GM12878 (cell line): ENCODE results near the gene SLC36A2. TPM values are rescaled to one million over a fixed set of nuclear protein-coding genes. Genes with fewer than 3 reads are reported as not detected.

Experiments used
- ATAC-seq: fragments of 200-7000 bp; cut with Tn5 transposase; 3 replicates; pipeline ENCODE4 v1.9.1; 2020; ENCODE audit warnings: mild to moderate bottlenecking, moderate library complexity
- BruUV-seq: library from RNA; stranded (reverse); fragments of 400-500 nt; replicated peaks from 2 replicates; lab custom pipeline; 2021; lab: Mats Ljungman, UMichigan
- CTCF ChIA-PET: fragments of 300-600 bp; sonication (Branson Sonifier 250); formaldehyde crosslinking; extraction: SDS; loops from one replicate; lab custom pipeline; 2021; ENCODE audit warnings: inconsistent platforms; lab: Yijun Ruan, JAX
- POLR2A ChIA-PET: fragments of 350-600 bp; formaldehyde crosslinking; extraction: SDS; loops from one replicate; lab custom pipeline; 2021; ENCODE audit warnings: inconsistent platforms; lab: Charles Lee
- RAD21 ChIA-PET: fragments of 300-600 bp; sonication (Branson Sonifier 250); formaldehyde crosslinking; loops from one replicate; lab custom pipeline; 2023; ENCODE audit warnings: antibody characterized with exemption; ENCODE audit not compliant: unreplicated experiment; lab: Charles Lee
- SMC1A ChIA-PET: fragments of 300-600 bp; sonication (Branson Sonifier 250); formaldehyde crosslinking; loops from one replicate; lab custom pipeline; 2023; ENCODE audit not compliant: unreplicated experiment, uncharacterized antibody; lab: Charles Lee
- DNase-seq: peaks from one replicate; pipeline ENCODE4 v3.0.0-alpha.2; 2011; ENCODE audit warnings: low read depth, low spot score
- FAIRE-seq: peaks from 3 replicates; lab custom pipeline; 2011; peaks lifted over from hg19 to GRCh38; lab: Jason Lieb, UNC
- H2AFZ ChIP-seq: 2 replicates; pipeline ENCODE4 v1.6.0; 2011; ENCODE audit warnings: low read depth, low read length, control low read depth; ENCODE audit not compliant: control insufficient read depth
- H3K27ac ChIP-seq: 2 replicates; pipeline ENCODE4 v1.5.1; 2011; ENCODE audit warnings: control low read depth; ENCODE audit not compliant: control insufficient read depth, insufficient read depth
- H3K27me3 ChIP-seq, 2 experiments: replicated peaks in 1 of 2; 2 replicates each; pipeline versions ENCODE4 v1.6.0 to v1.6.1; 2011; ENCODE audit warnings: low read length in 1 of 2; ENCODE audit not compliant: control insufficient read depth in 2 of 2, insufficient read depth in 2 of 2
- H3K36me3 ChIP-seq, 2 experiments: 2 replicates each; pipeline ENCODE4 v1.5.1; 2011; ENCODE audit warnings: low read length in 1 of 2; ENCODE audit not compliant: control insufficient read depth in 2 of 2, insufficient read depth in 2 of 2
- H3K4me1 ChIP-seq: 2 replicates; pipeline ENCODE4 v1.6.1; 2011; ENCODE audit warnings: mild to moderate bottlenecking, low read length, moderate library complexity, mixed read lengths; ENCODE audit not compliant: control insufficient read depth, insufficient read depth
- H3K4me2 ChIP-seq: 2 replicates; pipeline ENCODE4 v1.6.0; 2011; ENCODE audit warnings: control low read depth; ENCODE audit not compliant: control insufficient read depth, insufficient read depth
- H3K4me3 ChIP-seq: fragments of 200-600 bp; sonication (generic); 2 replicates; pipeline ENCODE4 v1.5.1; 2016
- H3K79me2 ChIP-seq: 2 replicates; pipeline ENCODE4 v1.6.0; 2011; ENCODE audit warnings: low read length; ENCODE audit not compliant: control insufficient read depth, insufficient read depth
- H3K9ac ChIP-seq: 2 replicates; pipeline ENCODE4 v1.8.0; 2011; ENCODE audit warnings: low read length, control low read depth, mixed read lengths; ENCODE audit not compliant: control insufficient read depth, insufficient read depth
- H3K9me3 ChIP-seq: replicated peaks from 3 replicates; pipeline ENCODE4 v1.5.1; 2011; ENCODE audit warnings: mild to moderate bottlenecking, low read length; ENCODE audit not compliant: control insufficient read depth, insufficient read depth
- H4K20me1 ChIP-seq: 2 replicates; pipeline ENCODE4 v1.6.0; 2011; ENCODE audit not compliant: control insufficient read depth, insufficient read depth
- GABPA ChIP-seq: IDR thresholded peaks from 2 replicates; pipeline ENCODE4 v1.6.1; 2014; ENCODE audit warnings: antibody characterized with exemption, low read depth, mild to moderate bottlenecking, inconsistent platforms
- KAT2A ChIP-seq: conservative IDR thresholded peaks from 2 replicates; pipeline ENCODE4 v1.6.1; 2011; ENCODE audit warnings: low read depth, low read length; ENCODE audit not compliant: control insufficient read depth
- PAX5 ChIP-seq: IDR thresholded peaks from 2 replicates; pipeline ENCODE4 v1.6.1; 2011; ENCODE audit warnings: low read depth, low read length, borderline replicate concordance
- PAX8 ChIP-seq: fragments of 450-650 bp; IDR thresholded peaks from 2 replicates; pipeline ENCODE4 v1.6.1; 2017; ENCODE audit warnings: mild to moderate bottlenecking, moderate library complexity
- POLR2AphosphoS2 ChIP-seq: IDR thresholded peaks from 2 replicates; pipeline ENCODE4 v1.6.1; 2011; ENCODE audit warnings: low read depth, mild to moderate bottlenecking, low read length, improper control_type of control experiment, moderate library complexity
- in situ Hi-C: fragments of 300-500 bp; cut with MboI; formaldehyde crosslinking; loops from 9 replicates; pipeline ENCODE4 v1.14.3; 2018; ENCODE audit warnings: mixed read lengths
- intact Hi-C: fragments of 100-400 bp; cut with micrococcal nuclease; formaldehyde crosslinking; loops from one replicate; pipeline ENCODE4 v1.14.2; 2022; ENCODE audit not compliant: unreplicated experiment
- polyA plus RNA-seq, 11 experiments: library from polyadenylated mRNA; depleted of rRNA in 4 of 11; unstranded in 6 of 11; stranded (reverse) in 5 of 11; fragments of >200 nt; fragmentation: Nextera tagmentation in 4 of 11; fragmentation: Illumina TruSeq in 1 of 11; extraction: Ambion mirVana in 4 of 11; extraction: Trizol in 1 of 11; gene quantifications; 1 replicate in 1 of 11; 2 replicates in 10 of 11; pipeline versions ENCODE4 v1.2.1 to v1.2.3, GENCODE V29; 2011 to 2016; ENCODE audit warnings: inconsistent platforms in 2 of 11, missing spikeins in 2 of 11, low read depth in 1 of 11
- total RNA-seq, 4 experiments: library from RNA; depleted of rRNA in 3 of 4; stranded (reverse); fragments of >200 nt in 3 of 4; fragmentation: Illumina TruSeq in 1 of 4; extraction: Trizol in 1 of 4; gene quantifications; 2 replicates each; pipeline versions ENCODE4 v1.2.1 to v1.2.3, GENCODE V29; 2013 to 2021
- TF ChIP-seq, protein P1 (sequence below): fragments of 150-350 bp; IDR thresholded peaks from 2 replicates; pipeline ENCODE4 v1.6.1; 2016; ENCODE audit warnings: low read depth, low read length
- TF ChIP-seq, protein P2 (sequence below): fragments of 450-650 bp; IDR thresholded peaks from 2 replicates; pipeline ENCODE4 v1.6.1; 2016; ENCODE audit warnings: mild to moderate bottlenecking, moderate library complexity, borderline replicate concordance
- TF ChIP-seq, protein P3 (sequence below): IDR thresholded peaks from 2 replicates; pipeline ENCODE4 v1.6.1; 2012; ENCODE audit warnings: low read depth, low read length, improper control_type of control experiment
- TF ChIP-seq, protein P4 (sequence below): fragments of 450-650 bp; IDR thresholded peaks from 2 replicates; pipeline ENCODE4 v1.6.1; 2017; ENCODE audit warnings: low read depth, mild to moderate bottlenecking, moderate library complexity

The SLC36A2 gene
- total and polyA plus RNA-seq, 10 of the 15 experiments (the other 5 are each of a cell fraction or from before 2014, with no cell fraction given), result not detected

DNA sequence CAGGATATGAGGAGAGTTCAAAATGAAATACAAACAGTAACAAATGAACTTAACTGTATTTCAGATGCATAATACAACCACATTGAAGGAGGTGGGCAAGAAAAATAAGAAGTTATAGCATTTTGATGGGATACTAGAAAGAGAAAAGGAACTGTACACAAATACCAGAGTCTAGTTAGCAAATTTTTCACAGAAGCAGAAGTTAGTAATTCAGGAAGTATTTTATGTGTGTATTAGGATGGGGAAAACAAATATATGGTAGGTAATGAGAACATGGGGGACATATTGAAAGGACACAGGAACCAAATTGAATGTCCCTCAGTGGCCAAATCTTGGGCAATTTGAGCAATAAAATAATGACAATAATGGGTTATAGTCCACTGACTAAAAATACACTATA lies 76.0 kb downstream of the SLC36A2 start:
- H3K4me3 ChIP-seq, result no peak overlapping the region
- H3K27me3 ChIP-seq, result no peaks in the 10 kb centered on the region
- H3K36me3 ChIP-seq, result peaks cover 16 to 17% of the 10 kb centered on the region in 2 experiments
- no peaks in the 10 kb centered on the region for H3K9me3 ChIP-seq
- in situ Hi-C loops, result no loop called here
- POLR2A ChIA-PET, result interaction anchor here (0.6 to 1.6 kb wide), 4 partner anchors 13 to 79 kb away, joined by 3 to 6 read pairs (median 4); partner anchors contain the start of gene GM2A
- no peak for FAIRE-seq
- no peak for ATAC-seq
- H3K4me2 ChIP-seq, result no peak overlapping the region
- CTCF ChIA-PET, result interaction anchor here (0.8 to 0.9 kb wide), 3 partner anchors 14 to 18 kb away, joined by 3 read pairs; partner anchors contain the start of gene GM2A
- peaks cover 3% of the 10 kb centered on the region for H3K4me1 ChIP-seq
- BruUV-seq, result TSS peak; percentile 6
- SMC1A ChIA-PET, result interaction anchor here (0.6 to 3.0 kb wide), 7 partner anchors 13 to 106 kb away, joined by 3 to 14 read pairs (median 3); partner anchors contain the start of gene GM2A
- intact Hi-C loops, result no loop called here
- no peak overlapping the region for H3K27ac ChIP-seq
- DNase-seq, result no peak
- H2AFZ ChIP-seq, result no peak overlapping the region
- H4K20me1 ChIP-seq, result no peaks in the 10 kb centered on the region
- no peak overlapping the region for H3K9ac ChIP-seq
- no peaks in the 10 kb centered on the region for H3K79me2 ChIP-seq
- RAD21 ChIA-PET, result interaction anchor here (0.8 kb wide), 1 partner anchor 33 kb away, joined by 3 read pairs; no protein-coding TSS in a partner anchor
- TF ChIP-seq, protein P1, sequence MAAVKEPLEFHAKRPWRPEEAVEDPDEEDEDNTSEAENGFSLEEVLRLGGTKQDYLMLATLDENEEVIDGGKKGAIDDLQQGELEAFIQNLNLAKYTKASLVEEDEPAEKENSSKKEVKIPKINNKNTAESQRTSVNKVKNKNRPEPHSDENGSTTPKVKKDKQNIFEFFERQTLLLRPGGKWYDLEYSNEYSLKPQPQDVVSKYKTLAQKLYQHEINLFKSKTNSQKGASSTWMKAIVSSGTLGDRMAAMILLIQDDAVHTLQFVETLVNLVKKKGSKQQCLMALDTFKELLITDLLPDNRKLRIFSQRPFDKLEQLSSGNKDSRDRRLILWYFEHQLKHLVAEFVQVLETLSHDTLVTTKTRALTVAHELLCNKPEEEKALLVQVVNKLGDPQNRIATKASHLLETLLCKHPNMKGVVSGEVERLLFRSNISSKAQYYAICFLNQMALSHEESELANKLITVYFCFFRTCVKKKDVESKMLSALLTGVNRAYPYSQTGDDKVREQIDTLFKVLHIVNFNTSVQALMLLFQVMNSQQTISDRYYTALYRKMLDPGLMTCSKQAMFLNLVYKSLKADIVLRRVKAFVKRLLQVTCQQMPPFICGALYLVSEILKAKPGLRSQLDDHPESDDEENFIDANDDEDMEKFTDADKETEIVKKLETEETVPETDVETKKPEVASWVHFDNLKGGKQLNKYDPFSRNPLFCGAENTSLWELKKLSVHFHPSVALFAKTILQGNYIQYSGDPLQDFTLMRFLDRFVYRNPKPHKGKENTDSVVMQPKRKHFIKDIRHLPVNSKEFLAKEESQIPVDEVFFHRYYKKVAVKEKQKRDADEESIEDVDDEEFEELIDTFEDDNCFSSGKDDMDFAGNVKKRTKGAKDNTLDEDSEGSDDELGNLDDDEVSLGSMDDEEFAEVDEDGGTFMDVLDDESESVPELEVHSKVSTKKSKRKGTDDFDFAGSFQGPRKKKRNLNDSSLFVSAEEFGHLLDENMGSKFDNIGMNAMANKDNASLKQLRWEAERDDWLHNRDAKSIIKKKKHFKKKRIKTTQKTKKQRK, result no peak
- TF ChIP-seq, protein P2, sequence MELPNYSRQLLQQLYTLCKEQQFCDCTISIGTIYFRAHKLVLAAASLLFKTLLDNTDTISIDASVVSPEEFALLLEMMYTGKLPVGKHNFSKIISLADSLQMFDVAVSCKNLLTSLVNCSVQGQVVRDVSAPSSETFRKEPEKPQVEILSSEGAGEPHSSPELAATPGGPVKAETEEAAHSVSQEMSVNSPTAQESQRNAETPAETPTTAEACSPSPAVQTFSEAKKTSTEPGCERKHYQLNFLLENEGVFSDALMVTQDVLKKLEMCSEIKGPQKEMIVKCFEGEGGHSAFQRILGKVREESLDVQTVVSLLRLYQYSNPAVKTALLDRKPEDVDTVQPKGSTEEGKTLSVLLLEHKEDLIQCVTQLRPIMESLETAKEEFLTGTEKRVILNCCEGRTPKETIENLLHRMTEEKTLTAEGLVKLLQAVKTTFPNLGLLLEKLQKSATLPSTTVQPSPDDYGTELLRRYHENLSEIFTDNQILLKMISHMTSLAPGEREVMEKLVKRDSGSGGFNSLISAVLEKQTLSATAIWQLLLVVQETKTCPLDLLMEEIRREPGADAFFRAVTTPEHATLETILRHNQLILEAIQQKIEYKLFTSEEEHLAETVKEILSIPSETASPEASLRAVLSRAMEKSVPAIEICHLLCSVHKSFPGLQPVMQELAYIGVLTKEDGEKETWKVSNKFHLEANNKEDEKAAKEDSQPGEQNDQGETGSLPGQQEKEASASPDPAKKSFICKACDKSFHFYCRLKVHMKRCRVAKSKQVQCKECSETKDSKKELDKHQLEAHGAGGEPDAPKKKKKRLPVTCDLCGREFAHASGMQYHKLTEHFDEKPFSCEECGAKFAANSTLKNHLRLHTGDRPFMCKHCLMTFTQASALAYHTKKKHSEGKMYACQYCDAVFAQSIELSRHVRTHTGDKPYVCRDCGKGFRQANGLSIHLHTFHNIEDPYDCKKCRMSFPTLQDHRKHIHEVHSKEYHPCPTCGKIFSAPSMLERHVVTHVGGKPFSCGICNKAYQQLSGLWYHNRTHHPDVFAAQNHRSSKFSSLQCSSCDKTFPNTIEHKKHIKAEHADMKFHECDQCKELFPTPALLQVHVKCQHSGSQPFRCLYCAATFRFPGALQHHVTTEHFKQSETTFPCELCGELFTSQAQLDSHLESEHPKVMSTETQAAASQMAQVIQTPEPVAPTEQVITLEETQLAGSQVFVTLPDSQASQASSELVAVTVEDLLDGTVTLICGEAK, result no peak
- TF ChIP-seq, protein P3, sequence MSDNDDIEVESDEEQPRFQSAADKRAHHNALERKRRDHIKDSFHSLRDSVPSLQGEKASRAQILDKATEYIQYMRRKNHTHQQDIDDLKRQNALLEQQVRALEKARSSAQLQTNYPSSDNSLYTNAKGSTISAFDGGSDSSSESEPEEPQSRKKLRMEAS, result no peak
- no peak for TF ChIP-seq KAT2A
- no peak for TF ChIP-seq PAX5
- no peak for TF ChIP-seq GABPA
- TF ChIP-seq POLR2AphosphoS2, result no peak
- TF ChIP-seq PAX8, result no peak
- TF ChIP-seq, protein P4, sequence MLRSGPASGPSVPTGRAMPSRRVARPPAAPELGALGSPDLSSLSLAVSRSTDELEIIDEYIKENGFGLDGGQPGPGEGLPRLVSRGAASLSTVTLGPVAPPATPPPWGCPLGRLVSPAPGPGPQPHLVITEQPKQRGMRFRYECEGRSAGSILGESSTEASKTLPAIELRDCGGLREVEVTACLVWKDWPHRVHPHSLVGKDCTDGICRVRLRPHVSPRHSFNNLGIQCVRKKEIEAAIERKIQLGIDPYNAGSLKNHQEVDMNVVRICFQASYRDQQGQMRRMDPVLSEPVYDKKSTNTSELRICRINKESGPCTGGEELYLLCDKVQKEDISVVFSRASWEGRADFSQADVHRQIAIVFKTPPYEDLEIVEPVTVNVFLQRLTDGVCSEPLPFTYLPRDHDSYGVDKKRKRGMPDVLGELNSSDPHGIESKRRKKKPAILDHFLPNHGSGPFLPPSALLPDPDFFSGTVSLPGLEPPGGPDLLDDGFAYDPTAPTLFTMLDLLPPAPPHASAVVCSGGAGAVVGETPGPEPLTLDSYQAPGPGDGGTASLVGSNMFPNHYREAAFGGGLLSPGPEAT, result no peak
